GM21576 (cell line): ENCODE results near the gene CDH16.

Source experiments
- ATAC-seq: cut with Tn5 transposase; IDR thresholded peaks from one replicate; pipeline ENCODE4 v1.9.1; 2021; ENCODE audit warnings: mild to moderate bottlenecking, moderate library complexity; ENCODE audit not compliant: unreplicated experiment

CDH16 gene

DNA sequence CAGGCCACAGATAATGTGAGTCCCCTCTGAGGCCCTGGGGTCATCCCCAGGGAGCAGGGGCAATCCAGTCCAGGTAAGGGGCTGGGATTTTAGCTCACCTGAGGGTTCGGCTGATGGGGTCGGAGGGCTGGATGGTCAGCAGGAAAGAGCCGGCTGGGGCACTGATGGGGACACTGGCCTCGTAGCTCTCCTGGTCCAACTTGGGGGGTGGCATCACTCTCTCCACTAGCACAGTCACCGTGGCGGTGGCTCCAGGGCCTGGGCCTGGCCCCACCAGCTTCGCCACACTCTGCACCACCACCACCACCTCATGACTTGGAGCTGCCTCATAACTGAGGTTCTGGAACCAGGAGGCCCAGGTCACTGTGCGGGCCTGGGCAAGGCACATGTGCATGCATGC is 6.9 kb downstream of the CDH16 start:
- ATAC-seq, result no peak

DNA sequence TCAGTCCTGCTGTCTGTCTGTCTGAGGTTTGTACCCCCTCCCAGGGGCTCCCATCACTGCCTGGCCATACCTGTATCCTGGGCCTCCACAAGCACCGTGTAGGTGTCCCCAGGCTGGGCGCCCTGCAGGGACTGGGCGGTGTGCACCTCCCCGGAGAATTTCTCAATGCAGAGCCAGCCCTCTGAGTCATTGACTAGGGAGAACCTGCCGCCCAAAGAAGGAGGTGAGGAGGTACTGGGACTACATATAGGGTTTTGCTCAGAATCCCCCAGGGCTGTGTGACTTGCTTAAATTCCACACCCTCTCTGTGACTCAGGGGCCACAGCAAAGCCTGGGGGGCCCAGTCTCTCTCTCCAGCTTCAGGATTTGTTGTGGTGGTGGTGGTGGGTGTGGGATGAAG is 7.6 kb downstream of the CDH16 start:
- no peak for ATAC-seq

DNA sequence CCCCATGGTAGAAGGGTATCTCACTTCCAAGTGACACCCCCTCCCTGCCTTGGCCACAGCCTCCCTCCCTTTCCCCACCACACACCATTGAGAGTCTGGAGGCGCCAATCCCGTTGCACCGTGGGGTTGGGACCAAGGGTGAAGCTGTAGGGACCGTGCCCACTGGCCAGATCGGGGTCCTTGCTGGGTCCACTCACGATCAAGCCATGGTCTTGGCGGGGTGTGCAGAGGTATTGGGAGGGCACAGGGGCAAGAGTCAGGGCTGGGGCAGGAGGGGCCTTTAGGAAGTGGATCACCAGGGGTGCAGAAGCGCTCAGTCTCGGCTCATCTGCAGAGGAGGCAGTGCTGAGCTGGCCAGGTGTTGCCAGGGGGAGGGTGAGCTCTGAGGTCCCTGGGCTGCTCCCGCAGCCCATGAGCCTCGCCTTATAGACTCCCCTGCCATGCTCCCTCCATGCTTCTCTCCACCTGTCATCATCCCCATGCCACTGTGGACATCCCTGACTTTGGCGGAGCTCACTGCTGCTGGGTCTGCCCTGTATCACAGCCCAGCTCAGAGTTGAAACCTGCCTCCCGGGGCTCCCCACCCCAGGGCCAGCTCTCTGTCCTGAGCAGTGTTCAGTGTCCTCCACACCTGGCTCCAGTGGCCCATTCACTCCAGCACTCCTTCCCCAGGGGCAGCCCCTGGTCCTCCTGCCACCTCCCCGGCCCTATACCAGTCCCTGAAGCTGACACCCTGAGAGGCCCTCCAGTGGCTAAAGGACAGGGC is 8.3 kb downstream of the CDH16 start:
- ATAC-seq, result no peak

DNA sequence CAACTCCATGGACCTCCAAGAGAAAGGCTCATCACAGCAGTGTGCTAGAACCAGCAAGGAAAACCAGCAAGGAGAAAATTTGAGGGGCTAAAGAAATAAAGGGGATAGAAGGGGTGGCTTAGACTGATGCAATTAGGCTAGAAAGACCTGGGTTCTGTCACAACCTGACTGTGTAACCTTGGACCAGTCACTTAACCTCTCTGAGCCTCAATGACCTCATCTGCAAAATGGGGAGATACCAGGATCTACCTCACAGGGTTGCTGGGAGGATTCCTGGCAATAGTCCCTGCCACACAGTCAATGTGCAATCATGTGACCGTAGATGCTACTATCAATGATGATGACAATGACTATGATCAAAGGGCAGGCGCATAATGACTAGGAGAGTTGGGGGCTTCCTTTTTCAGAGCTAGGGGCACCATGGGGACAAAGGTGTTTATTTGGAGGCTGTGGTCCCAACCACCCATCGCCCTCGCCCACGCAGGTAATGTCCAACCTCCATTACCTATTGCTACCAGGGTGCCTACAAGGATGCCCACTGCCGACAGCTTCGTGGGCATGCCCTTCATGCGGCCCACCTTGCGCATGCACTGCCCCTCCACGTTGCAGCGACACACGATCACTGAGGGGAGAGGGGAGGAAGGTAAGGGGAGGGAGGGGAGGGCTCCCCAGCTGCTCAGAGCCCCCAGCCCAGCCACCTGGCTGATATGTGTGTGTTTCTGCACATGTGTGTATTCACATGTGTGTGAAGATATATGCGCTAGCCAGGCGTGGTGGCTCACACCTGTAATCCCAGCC is 9.7 kb downstream of the CDH16 start:
- ATAC-seq, result no peak

DNA sequence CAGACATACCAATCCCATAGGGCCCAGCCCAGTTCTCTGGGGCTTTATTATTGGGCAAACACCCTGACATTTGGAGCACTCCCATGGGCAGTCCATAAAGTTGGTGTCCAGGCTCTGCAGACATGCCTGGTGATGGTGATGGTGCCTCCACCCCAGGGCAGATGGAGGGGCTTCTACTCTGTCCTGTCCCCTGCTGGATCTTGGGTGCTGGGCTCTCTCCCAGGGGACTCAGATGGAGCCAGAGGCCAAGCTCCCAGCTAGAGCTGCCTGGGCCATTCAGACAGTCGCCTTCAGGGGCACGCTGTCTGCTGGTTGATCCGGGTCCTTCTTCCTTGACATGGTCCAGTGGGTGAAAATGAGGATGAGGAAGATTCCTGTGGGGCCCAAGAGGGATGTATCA is 10.6 kb downstream of the CDH16 start:
- ATAC-seq, result no peak

DNA sequence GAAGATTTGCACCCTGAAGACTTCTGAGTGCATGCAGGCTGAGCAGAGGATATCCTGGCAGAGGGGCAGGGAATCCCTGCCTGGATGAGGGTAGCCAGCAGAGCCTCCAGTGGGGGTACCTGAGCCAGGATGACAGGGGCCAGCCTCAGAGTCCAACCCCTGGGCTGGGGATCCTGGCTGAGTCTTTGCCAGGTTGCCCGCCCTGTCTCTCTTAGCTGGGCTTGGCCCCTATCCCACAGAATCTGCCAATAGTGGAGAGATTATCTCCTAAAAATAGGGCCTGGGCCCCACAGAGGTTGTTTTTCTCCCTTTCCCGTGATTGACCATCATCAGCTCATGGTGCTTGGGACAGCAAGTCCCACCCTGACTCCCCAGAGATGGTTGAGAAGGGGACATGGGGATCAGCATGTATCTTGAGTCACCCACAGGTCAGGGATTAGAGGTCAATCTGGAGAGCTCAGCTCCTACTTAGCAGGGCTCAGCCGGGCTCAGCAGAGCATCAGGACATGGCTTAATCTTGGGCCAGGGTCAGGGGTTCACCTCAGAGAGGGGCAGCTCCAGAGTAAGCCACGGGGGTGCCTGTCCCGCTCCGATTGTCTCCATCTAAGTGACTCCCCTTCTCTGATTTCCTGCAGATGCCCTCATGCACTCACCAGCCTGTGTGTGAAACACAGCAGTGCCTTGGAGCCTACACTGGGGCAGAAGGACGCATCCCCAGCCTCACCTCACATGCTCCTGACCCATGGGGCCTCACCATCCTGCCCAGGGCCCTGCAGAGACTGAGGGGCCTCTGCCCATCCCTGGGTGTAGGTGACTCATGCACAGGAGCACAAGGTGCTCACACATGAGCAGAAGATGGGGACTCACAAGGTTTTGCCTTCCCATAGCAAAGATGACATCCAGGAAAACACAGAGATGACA is 11.5 kb downstream of the CDH16 start:
- ATAC-seq, result no peak

DNA sequence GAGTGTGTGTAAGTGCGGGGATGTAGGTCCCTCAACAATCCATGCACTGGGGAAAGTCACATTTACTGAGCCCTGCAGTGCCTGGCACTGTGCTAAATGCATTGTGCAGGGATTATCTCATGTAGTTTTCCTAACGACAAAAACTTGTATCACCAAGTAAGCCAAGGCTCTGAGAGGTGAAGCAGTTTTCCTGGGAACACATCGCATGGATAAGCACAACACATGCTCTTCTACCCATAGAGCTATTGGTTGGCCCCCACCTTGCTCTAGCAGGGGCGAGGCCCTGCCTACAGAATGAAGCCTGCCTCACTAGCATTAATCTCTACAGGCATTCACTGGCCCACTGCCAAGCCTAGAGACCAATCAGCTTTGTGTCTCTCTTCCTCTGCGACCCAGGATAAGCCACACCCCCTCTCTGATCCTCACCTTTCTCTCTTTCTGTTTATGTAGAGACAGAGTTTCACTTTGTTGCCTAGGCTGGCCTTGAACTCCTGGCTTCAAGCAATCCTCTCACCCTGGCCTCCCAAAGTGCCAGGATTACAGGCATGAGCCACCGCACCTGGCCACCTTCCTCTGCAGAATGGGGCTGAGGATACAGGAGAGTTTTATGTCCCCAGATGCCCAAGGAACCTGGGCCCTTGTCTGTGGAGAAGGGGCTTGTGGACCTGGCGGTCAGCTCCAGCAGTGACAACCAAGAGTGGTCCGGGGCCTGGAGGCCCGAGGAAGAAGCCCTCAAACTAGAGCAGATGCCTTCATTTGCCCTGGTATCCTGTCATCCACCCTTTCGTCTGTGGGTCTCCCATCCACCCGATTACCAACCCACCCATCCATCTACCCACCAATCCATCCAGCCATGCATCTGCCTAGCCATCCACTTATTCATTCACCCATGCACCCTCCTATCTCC is 12.8 kb downstream of the CDH16 start:
- no peak for ATAC-seq

DNA sequence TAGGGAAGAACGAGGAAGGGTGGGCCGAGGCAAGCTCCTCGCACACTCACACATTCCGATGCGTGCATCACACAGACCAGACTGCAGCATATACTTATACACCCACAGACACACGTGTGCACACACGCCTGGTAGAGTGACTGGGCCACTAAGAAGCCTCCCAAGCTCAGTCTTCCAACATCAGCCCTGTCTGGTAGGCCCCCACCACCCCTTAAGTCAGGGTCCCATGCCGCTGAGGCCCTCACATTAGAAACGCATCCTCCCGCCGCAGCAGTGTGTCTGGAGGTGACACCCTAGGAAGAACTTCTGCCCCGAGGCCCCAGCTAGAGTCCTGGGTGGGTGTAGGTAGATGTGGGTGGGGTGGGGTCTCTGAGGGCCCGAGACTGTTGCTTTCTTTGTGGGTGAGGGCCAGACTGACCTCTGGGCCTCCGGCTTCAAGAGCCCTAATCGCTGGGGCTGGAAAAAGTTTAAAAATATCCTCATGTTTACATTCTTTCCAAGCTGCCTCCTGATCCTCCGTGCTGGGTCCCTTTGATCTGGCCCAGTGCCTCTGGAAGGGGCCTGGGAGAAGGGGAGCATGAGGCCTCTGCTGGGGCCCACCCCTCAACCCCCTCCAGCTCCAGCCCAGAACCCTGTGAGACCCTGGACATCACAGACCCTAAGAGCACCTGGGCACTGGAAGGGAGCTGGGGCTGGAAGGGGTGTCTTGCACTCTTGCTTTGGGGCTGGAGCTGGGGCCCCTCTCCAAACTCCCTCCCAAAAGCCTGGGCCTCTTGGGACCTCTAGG is 13.6 kb downstream of the CDH16 start:
- no peak for ATAC-seq

DNA sequence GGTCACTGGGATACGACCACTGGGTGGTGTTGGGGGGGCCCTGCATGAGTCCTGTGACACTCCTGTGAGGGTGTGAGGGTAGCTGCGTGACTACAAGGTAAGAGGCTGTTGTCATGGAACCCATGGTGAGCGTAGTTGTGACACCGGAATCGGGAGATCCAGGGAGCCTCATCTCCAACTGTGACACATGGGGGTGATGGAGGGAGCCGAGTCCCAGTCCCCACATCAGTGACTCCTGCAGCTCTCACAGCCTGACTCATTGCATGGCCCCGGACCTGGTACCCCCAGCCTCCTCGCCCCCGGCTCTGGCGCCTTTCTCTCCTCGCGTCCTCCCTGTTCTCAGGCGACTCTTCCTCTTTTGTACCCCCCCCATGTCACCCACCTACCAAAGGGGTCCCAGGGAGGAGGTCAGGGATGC is 14.2 kb downstream of the CDH16 start:
- no peak for ATAC-seq

DNA sequence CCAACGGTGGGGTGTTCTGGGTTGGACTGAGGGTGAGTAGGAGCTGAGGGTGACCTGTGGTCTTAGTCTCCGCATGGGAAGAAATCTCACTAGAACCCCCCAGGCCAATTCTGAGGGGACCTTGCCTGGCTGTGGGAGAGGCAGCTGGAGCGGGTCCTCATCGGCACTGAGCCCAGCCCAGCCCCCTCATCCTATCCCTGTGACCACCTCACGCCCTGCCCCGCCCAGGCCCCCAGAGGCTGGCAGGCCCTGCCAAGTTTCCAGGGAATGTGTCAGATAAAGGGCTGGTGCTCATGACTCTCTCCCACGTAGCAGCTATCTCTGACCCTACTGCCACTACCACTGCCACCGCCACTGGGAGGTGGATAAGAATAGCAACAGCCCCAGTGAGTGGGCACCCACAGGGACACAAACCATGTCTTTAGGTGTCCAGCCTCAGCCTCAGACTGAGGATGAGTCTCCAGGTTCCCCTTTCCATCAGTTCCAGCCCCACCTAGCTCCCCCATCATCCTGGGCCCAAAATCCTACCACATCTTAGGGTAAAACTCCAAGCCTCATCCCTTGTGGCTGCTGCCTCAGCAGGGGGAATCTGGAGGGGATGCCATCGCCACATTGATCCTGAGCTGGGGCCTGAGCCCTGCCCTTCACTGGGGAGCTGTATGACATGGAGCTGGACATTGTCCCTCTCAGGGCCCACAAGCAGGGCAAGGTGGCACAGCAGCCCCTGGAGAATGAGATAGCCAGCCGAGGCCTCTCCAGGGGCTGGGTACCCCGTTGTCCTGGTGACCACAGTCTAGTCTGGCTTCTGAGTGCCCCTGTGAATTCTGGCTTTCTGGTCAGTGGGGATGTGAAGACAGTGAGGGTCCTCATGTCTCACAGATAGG is 14.9 kb downstream of the CDH16 start:
- ATAC-seq, result no peak

DNA sequence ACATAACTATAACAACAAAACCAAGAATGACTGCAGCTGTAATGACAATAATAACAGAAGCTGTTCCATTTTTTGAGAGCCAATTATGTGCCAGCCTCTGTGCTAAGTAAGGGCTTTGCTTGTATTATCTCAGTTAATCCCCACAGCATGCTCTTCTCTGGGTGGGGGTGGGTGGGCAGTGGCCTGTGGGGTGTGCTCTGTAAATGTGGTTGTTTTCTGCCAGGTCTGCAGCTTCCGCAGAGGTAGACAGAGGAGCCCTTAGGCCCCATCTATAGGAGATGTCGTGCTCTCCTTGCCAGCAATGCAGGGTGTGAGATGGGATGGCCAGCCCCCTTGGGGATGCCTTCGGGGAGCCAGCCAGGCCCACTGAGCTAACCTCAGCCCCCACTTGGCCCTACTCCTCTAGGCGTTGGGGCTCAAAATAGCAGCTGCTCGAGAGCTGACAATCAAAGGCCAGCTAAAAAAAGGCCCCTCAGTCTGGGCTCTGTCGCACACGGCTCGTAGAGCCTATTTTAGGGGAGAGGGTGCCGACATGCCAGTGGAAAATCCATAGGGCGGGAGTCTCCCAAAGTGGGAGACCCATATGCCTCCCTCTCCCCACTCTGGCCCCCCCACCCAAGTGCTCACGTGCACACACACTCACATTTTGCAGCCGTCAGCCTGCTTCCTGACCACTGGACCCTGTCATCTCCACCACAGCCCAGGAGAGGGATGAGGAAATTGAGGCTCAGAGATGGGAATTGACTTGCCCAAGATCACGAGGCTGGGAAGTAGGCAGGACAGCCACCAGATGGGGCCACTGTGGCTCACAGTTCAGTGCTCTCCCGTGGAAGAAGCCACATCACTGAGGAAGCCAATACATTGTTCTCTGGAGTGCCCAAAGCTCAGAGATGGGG is 15.8 kb downstream of the CDH16 start:
- ATAC-seq, result no peak

DNA sequence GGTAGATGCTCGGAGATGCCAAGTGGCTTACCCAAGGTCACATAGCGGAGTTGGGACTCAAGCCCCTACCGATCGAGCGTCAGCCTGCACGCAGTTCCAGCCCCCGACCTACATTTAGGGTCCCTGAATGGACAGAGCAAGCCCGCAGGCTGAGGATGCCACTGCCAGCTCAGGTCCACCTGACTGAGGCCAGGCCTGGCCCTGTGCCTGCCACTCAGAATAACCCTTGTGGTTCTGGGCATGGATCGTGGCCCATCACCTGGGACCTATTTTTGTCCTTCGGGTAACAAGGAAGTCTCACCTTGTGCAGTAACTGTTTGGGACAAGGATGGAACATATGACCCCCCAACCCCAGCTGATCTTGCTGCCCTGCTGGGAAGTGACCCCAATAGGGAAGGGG is 17.1 kb downstream of the CDH16 start:
- no peak for ATAC-seq

DNA sequence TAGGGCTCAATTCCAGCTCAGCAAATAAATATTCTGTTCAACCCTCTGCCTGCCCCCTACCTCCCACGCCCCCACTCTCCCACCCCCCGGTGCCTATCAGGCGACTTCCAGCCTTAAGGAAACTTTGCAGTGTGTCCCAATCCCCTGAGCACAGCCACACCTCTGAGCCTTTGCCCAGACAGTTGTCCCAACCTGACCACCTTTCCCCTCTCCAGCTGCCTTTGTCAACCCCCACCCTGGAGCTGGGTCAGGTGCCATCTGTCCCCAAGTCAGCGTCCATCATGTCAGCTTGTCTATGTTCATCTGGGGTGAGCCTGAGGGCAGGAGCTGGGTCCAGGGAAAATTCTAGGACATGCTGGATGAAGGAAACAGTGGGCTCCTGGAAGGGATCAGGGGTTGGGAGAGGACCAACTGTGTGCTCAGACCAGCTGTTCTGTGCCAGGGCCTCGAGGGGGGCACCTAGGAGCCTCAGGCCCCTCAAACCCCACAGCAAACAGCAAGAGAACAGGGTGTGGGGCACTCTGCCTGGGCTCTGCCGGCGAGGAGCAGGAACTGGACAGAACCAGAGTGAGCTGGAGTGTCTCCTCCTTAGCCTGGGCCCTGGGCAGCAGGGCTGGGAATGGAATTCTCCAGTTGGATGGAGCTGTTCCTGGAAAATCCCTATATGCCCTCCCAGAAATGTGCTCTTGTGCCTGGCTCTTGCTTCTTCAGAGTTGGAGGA is 17.8 kb downstream of the CDH16 start:
- ATAC-seq, result no peak

DNA sequence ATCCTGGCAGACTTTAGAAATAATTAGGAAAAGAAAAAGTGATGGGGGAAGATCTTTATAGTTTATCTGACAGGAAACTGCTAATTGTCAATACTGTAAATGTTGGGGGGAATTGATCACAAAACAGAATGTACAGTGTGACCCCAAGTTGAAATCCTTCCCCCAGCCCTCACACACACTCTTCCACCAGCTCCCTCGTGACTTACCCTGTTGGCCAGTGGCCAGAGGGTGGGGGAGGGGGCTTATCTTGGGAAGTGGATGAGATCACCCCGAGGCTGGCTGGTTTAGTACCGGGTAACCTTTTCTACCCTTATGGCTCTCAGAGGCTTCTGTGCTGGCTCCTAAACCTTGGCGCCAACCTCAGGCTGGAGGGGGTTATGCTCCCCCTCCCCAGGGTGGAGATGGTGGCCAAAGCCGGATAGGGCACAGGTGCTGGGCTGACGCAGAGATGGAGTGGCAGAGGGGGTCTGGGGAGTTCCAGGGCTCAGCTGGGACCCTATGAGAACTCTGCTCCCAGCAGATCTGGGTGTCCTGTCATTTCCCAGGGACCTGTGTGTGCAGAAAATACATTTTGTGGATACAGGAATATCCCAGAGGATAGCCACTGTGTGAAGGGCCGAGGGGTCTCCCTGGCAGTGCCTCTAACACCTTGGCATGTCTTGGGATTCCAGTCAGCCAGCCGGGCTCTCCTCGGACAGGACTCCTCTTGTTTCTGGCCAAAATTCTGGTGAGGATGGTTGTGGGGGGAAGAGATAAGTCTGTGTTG is 18.6 kb downstream of the CDH16 start:
- ATAC-seq, result no peak

DNA sequence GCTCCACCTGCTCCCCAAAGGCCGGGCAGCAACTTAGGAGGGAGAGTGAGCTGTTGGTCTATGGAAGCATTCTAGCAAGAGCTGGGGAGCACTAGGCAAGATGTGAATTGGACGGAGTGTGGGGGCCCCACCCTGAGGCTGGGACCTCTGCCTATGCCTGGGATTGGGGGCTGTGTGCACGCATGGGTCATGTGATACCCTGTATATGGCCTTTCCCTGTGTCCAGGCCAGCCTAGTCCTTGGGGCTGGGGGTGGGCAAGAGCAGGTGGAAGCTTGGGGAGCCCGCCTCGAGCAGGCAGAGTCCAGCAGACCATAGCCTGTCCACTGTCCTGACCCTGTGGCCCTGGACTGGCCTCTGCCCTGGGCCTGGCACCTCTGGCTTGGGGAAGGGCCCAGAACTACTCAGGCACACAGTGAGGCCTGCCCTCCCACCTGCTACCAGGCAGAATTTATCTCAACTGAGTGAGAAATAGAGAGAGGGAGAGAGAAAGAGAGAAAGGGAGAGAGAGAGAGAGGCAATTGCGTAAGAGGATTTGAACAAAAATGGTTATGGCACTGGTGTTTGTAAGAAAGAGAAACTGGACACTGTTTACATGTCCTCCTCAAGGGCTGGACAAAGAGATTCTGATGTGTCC is 19.3 kb downstream of the CDH16 start:
- ATAC-seq, result no peak

DNA sequence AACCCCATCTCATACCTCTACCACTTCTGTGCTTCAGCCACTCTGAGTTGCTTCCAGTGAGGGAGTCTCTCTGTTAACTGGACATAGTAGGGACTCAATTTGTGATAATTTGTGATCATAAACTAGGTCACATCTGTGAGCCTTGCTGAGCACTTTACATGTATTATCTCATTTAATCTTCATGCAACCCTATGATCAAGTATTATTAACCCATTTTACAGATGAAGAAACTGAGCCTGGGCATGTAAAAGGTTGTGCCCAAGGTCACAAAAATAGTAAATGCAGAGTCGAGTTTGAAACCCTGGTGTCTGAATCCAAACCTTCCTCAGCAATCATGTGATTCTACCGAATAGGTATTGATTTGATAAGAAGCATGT is 19.8 kb downstream of the CDH16 start:
- ATAC-seq, result no peak
